GM12874 (cell line): Measurements from ENCODE around the gene PDE8B.

ENCODE experiments used
- TF ChIP-seq, protein P1 (sequence below): IDR thresholded peaks from 2 replicates; pipeline ENCODE4 v1.5.1; 2011; ENCODE audit warnings: low read depth, mild to moderate bottlenecking, control low read depth, low read length, moderate library complexity; ENCODE audit not compliant: insufficient read depth

Gene PDE8B

DNA sequence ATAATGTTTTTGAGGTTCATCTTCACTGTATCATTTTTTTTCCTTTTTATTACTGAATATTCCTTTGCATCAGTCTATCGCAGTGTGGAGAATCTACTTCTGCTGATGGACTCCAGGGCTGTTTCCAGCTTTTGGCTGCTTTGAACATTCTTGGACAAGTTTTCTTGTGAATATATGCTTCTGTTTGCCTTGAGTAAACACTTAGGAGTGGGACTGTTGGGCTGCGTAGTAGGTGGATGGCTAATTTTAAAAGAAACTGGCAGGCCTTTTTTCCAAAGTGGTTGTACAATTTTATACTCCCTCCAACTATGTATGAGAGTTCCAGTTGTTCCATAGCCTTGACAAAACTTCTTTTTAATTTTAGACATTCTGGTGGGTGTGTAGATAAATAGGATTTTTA lies 179.3 kb downstream of the PDE8B start:
- TF ChIP-seq, protein P1, sequence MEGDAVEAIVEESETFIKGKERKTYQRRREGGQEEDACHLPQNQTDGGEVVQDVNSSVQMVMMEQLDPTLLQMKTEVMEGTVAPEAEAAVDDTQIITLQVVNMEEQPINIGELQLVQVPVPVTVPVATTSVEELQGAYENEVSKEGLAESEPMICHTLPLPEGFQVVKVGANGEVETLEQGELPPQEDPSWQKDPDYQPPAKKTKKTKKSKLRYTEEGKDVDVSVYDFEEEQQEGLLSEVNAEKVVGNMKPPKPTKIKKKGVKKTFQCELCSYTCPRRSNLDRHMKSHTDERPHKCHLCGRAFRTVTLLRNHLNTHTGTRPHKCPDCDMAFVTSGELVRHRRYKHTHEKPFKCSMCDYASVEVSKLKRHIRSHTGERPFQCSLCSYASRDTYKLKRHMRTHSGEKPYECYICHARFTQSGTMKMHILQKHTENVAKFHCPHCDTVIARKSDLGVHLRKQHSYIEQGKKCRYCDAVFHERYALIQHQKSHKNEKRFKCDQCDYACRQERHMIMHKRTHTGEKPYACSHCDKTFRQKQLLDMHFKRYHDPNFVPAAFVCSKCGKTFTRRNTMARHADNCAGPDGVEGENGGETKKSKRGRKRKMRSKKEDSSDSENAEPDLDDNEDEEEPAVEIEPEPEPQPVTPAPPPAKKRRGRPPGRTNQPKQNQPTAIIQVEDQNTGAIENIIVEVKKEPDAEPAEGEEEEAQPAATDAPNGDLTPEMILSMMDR: no peak

DNA sequence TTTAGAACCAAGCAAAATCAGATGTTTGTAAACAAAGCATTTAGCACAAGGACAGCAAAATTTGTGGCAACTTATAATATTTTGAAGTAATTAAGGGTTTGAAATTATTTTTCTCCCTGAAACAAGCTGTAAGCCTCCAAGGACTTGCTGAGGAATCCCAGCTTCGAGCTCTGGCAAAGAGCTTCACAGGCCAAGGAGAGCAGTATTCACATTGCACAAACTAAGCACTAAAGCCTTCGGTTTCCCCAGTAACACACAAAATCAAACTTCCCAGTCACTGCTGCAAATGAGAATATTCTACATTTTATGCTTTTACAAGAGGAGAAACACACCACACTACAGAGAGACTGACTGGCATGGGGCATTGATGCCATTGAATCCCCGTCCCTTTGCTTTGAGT lies 179.7 kb downstream of the PDE8B start:
- TF ChIP-seq, protein P1: no peak

DNA sequence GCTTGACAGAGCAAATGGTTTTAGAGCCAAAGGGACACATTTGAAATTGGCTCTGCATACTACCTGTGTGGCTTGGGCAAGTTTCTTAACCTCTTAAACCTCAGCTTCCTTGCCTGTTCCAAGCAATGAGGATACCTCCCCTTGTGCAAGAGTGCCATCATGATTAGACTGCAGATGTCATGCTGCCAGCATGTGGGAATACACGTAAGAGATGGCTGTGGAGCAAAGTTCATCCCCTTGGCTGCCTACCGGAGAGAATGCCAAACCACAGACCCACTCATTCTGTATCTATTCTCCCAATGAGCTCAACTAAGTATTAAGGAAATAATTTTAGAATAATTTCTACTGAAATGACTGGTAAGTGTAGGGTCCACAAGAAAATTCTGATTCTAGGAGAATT lies 180.3 kb downstream of the PDE8B start:
- TF ChIP-seq, protein P1: no peak

DNA sequence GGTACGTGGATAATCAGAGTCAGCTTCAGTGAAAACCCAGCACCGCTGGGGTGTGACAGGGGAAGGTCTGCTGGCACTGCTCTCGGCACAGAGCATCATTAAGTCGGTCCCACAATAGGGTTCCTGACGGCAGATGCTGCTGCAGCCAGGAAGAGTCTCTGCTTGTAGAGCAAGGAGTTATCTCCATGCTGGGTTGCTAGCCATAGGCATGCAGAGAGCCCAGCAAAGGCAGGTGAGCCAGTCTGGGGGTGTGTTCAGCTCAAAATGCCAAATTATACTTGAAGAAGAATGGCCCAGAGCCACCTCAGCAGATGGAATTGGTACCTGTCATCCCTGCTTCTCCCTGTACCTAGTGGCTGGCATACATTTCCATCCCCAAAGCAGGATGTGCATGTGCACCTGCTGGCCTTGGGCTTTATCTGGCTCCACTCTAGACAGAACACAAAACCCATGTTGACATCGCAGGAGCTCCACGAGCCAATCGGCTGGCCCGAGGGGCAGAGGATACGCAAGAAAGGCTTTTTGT lies 180.8 kb downstream of the PDE8B start:
- TF ChIP-seq, protein P1: no peak

DNA sequence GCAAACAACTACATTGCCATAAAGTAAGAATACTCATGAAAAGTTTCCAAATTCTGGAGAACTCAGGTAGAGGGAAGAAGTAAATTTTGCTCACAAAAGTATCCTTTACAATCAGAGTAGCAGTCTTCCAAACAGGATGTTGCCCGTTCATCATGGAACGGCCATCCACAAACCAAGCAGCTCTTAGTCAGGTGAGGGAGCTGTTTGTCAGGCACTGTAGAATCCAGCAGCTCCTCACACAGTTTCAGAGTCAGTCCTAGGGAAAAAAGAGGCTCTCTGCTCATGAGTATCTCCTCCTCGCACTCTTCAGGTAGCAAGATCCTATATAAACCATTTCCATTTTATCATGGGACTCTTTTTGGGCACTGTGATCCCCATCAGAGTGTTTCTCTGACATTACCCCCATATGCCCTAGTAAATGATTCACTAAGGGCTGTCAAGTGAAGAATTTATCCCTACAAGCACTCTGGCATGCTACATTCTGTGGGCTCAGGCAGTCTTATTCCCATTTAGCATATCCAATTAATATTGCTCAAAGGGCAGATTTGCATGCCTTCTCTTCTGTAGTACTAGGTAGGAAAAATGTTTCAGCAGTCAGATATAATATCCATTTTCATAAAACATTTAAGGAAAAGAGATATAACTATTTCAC lies 183.7 kb downstream of the PDE8B start:
- TF ChIP-seq, protein P1: no peak

DNA sequence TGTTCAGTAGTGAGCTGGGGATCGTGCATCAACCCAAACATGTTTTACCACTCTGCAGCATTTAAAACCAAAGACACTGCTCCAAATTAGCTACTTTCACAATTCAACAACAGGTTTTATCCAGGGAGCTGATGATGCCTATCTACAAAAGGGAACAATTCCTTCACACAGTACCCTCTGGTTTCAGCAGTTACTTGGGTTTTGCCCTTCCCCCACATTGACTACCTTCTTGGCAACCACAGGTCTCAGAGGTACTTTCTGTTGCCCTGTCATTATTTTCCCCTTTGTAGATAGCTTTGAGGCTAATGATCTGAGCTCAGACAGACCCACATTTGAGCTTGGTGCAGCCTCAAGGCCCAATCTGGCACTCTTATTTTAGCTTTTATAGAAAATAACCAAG lies 185.5 kb downstream of the PDE8B start:
- TF ChIP-seq, protein P1: no peak

DNA sequence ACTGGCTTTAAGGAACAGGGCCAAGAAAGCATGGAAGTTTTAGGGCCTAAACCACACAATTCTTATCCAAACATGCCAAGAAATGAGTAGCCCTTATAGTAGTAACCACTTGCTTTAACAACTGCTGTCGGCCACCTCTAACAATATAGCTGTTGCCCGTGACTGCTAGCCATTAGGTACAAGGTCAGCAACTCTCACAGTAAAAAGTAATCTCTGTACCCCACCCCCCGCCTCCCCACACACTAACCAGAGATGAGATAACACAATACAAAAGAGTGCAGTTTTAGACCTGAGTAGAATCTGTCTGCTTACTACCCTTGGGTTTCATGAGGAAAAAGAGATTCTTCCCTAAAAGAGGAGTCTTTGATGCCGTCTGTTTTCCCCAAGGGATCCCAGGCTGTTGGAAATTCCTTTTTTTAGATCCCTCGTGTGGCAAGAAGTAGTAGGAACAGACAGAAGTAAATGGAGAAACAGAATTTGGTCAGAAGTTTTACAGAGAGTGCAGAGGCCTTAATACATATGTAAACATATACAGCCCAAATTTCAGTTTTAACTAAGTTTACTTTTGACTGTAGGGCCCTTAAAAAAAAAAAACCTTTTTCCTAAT lies 187.3 kb downstream of the PDE8B start:
- TF ChIP-seq, protein P1: no peak
